ENCODE measurements around the gene ZNF69.
"Not testable (repeated sequence)": the region's sequence is repeated elsewhere in the genome, so short reads cannot be mapped to it uniquely, and the experiment has no call there.

The ZNF69 gene

DNA sequence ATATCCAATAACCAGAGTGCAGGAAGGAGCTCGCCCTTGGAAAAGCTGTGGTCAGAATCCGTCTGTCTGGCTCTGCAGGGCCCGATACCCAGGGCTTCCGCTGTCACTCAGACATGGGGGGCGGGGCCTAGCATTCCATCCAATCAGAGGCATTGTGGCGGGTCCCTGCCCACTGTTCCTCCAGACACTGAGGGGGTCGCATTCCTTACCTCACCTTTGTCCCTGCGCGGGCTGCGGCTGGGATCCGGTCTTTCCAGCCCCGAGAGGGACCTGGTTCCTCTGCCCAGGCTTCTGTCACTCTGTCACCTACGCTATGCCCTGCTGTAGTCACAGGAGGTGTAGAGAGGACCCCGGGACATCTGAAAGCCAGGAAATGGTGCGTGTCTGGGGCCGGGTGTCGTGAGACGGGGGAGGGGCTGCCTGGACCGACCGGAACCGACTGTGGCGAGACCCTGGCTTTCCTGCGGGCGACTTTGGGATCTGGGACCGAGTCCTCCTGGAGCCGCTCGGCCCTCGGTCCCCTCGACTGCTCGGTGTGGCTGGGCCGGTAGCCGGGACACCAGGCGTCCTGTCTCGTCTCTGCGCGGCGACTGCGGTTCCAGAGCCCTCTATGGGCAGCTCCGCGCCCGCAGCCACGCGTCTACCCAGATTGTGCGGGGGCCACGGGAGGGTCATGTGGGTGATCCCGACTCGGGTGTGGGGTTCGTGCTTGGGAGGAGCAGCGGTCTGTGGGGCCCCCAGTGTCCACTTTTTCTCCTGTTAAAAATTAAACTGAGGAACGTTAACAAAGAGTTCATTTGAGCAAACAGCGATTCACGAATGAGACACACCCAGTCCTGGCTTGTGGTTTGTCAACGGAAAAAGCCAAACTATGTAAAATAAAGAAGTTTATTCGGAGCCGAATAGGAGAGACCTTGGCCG, at the start of gene ZNF69:
Gene ZNF69 (plus strand): TSS at position 172 of the 921 bp plus-strand sequence. CDS start 142 bp downstream, at position 314.
- peak; percentile 70 for DNase-seq (ENCODE audit: low read depth)

DNA sequence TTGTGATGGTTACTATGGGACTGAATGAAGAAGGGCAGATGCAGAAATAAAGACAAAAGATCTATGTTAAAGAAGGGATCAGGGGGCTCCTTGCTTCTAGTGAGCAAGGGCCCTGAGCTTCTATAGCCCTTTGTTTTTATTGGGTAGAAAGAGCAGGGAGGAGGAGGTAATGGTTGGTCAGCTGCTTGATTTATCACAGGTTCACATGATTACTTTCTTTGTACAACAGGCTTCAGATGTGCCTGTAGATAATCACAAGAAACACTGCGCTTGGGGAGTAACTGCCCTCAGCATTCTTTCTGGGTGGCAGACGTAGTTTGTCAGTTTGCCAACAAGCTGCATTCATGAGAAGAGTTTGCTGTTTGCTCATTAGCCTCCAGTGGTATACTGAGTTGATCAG, 43.9 kb upstream of the ZNF69 start:
- no peak for DNase-seq (ENCODE audit: low read depth)

DNA sequence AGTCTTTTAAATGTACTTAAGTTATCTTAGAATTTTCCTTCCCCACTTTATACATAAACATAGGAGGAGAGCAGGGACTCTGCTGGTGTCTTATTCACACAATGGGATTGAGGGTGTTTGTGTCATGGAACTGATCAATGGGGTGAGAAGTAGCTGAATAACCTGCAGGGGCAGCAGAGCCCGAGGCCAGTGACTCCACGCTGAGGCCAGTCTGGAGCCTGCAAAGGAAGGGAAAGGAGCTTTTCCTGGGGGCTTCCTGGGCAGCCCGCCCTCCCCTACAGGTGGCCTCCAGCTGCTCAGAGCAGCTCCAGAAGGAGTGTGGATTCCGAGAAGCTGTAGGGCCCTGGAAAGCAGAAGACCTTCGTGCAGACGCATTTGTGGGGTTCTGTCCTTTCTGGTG, 40.0 kb upstream of the ZNF69 start:
- not testable (repeated sequence) for DNase-seq (ENCODE audit: low read depth)

DNA sequence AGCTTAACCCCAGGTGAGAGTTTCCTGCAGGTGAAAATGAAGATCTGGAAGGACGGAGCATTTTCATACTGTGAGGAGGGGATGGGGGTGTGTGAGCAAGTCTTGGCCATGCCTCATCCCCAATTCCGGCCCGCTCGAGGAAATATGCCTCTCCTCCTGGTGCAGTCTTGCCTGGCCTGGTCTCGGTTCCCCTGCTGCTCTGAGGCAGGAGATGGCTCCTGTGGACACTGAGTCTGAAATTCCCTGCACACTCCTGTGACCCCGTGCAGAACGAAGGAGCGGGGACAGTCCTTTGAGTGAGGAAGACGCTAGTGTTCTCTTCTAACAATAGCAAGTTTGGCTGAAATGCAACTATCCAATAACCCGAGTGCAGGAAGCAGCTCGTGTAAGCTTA, 39.4 kb upstream of the ZNF69 start:
- DNase-seq (ENCODE audit: low read depth), result no peak

DNA sequence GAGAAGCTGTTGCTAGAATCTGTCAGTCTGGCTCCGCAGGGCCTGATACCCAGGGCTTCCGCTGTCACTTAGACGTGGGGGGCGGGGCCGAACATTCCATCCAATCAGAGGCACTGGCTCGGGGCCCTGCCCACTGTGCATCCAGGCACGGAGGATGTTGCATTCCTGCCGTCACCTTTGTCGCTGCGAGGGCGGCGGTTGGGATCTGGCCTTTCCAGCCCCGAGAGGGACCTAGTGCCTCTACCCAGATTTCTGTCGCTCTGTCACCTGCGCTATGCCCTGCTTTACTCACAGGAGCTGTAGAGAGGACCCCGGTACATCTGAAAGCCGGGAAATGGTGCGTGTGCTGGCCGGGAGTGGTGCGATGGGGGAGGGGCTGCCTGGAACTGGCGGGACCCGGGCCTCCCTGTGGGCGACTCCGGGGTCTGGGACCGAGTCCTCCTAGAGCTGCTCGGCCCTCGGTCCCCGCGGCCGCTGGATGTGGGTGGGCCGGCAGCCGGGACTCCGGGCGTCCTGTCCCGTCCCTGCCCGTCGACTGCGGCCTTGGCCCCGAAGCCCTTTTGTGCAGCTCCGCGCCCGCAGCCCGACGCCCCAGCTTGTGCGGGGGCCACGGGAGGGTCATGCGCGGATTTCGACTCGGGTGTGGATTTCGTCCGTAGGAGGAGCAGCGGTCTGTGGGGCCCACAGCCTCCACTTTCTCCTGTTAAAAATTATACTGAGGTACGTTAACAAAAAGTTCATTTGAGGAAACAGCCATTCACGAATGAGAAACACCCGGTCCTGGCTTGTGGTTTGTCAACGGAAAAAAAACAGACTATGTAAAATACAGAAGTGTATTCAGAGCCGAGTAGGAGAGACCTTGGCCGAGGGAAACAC, 38.8 kb upstream of the ZNF69 start, which contains the start of gene ZNF439:
Gene ZNF439 (plus strand): TSS at position 133 of the 876 bp plus-strand sequence. CDS start 142 bp downstream, at position 275.
- peak; percentile 78 for DNase-seq (ENCODE audit: low read depth)

DNA sequence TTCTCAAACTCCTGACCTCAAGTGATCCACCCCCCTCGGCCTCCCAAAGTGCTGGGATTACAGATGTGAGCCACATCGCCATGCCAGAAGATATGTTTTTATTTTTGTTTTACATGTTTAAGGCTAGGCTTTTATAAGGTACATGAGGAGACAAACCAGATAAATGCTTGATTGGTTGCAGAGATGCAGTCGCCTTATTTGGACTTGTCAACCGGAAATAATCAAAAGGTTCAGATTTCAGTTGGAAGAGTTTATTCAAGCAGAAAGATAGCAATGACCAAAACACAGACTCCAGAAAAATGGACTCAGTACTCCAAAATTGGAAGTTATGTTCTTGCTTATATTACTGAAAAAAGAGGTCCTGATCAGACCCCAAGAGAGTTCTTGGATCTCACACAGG, 37.3 kb upstream of the ZNF69 start:
- DNase-seq (ENCODE audit: low read depth), result not testable (repeated sequence)

DNA sequence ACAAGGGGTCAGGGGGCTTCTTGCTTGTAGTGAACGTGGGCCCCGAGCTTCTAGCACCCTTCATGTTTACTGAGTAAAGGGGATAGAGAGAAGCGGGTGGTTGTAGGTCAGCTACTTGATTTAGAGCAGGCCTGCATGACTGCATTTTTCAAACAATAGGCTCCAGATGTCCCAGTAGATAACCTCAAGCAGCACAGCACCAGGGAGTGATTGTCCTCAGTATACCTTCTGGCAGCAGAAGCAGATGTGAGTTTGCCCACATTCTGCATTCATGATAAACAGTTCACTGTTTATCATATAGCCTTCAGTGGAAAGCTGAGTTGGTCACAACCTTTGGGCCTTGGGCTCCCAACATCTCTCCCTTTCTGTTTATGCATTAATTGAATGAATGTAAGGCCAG, 34.2 kb upstream of the ZNF69 start:
- no peak for DNase-seq (ENCODE audit: low read depth)

DNA sequence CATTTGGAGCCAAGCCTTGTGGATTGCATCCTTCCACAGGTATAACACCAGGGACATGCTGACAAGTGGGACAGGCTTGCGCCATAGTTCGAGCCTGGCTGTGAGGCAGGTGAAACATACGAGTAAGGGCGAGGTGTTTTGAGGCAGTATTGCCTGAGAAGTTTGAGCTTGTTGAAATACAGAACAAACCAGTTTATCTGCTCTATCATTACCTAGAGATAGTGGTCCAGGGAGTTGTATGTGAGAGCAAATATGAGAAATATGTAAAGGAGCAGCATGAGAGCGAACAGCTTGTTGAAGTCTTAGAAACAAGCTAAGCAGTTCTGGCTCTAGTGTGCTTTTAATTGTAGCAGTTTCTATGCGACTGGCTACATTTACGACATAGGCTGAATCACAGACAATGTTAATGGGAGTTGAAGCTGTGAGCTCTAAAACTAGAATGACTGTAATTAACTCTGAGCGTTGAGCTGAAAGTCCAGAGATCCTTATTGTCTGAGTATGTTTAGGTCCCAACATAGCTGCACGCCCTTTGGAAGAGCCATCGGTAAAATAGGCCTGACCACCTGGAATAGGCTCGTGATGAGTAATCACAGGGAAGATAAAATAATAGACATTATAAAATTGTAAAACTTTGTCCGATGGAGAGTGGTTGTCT, 30.9 kb upstream of the ZNF69 start:
- no peak for DNase-seq (ENCODE audit: low read depth)

DNA sequence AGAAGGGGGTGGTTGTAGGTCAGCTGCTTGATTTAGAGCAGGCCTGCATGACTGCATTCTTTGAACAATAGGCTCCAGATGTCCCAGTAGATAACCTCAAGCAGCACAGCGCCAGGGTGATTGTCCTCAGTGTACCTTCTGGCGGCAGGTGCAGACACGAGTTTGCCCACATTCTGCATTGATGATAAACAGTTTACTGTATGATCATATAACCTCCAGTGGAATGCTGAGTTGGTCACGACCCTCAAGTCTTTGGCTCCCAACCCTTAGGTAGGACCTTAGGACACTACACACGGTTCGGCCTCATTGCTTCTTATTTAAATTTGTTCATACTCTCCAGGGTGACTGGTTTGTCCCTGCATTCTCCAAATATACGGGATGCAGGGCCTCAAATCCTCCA, 26.9 kb upstream of the ZNF69 start:
- DNase-seq (ENCODE audit: low read depth), result no peak

DNA sequence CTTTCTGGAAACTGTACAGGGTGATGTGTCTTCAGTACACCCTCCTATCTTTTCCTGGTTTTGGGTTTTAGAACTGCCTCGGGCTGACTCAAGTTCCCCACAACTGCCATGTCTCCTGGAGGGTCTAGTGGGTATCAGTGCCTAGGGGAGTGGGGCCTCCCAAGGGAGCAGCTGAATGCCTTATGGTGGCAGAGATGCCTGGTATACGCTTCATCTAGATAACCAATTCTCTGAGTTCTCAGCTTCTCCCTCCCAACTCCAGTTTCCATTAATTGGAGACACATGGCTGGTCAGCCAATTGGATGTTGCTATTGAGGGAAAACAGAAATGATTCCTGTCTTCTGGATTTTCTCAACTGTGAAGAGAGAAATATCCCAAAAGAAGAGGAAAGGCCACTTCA, 26.3 kb upstream of the ZNF69 start:
- DNase-seq (ENCODE audit: low read depth), result no peak

DNA sequence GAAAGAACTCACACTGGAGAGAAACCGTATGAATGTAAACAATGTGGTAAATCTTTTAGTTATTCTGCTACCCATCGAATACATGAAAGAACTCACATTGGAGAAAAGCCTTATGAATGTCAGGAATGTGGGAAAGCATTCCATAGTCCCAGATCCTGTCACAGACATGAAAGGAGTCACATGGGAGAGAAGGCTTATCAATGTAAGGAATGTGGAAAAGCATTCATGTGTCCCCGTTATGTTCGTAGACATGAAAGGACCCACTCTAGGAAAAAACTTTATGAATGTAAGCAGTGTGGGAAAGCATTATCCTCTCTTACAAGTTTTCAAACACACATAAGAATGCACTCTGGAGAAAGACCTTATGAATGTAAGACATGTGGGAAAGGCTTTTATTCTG, 19.8 kb upstream of the ZNF69 start:
- not testable (repeated sequence) for DNase-seq (ENCODE audit: low read depth)

DNA sequence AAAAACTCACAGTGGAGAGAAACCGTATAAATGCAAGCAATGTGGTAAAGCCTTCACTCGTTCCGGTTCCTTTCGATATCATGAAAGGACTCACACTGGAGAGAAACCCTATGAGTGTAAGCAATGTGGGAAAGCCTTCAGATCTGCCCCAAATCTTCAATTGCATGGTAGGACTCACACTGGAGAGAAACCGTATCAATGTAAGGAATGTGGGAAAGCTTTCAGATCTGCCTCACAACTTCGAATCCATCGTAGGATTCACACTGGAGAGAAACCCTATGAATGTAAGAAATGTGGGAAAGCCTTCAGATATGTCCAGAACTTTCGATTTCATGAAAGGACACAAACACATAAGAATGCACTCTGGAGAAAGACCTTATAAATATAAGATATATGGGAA, 19.4 kb upstream of the ZNF69 start:
- DNase-seq (ENCODE audit: low read depth), result no peak

DNA sequence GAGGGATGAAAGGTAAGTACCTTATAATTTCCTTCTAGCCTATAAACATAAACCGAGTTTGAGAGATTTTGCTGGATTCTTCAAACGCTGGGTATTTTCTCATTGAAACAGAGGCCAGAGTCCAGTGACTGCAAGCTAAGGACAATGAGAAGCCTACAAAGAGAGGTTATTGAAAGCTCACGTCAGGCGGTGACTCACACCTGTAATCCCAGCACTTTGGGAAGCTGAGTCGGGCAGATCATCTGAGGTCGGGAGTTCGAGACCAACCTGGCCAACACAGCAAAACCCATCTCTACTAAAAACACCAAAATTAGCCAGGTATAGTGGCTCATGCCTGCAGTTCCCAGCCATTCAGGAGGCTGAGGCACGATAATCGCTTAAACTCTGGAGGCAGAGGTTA, 15.0 kb upstream of the ZNF69 start:
- no peak for DNase-seq (ENCODE audit: low read depth)

DNA sequence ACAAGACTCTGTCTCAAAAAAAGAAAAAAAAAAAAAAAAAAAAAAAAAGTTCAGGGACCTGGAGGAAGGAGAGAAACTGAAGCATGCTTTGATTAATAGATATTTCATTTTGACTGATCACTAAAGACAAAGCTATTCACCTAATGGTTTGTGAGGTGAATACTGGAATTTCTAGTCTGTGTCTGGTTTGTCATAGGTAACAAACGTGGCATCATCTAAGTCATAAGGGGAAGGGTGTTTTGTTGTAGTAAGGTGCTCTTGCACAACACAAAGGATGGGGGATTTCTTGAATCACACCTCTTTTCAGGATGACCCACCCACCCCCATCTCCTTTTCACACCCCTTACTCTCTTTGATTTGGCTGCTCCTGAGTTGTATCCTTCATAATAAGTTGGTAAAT, 13.8 kb upstream of the ZNF69 start:
- DNase-seq (ENCODE audit: low read depth), result no peak

DNA sequence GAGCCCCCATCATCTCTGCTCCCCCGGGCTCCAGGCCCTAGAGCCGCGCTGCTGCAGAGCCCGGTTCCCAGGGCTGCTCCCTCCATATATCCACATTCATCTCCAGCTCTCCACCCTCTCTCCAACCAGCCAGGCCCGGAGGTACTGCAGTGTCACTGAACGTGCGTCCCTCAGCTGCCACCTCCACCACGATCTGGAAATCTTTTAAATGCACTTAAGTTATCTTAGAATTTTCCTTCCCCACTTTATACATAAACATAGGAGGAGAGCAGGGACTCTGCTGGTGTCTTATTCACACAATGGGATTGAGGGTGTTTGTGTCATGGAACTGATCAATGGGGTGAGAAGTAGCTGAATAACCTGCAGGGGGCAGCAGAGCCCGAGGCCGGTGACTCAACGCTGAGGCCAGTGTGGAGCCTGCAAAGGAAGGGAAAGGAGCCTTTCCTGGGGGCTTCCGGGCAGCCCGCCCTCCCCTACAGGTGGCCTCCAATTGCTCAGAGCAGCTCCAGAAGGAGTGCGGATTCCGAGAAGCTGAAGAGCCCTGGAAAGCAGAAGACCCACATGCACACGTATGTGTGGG, 7.8 kb upstream of the ZNF69 start:
- DNase-seq (ENCODE audit: low read depth), result not testable (repeated sequence)

DNA sequence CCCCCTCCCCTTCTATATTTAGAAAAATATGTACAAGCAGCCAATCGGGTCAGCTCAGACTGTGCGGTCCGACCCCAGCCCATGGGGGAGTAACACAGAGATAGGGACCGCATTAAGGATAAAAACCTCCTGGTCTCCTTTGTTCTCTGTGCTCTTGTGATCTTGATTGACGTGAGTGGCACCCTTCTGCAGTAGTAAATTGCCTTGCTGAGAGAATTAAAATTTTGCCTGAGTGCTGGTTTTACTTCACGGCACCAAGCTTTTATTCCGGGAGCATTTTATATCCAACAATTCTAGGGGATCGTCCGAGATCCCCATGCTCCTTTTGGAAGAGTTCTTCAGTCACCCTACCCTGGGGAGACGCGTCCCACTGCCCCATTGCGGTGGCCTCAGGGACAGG, 7.0 kb upstream of the ZNF69 start:
- no peak for DNase-seq (ENCODE audit: low read depth)

DNA sequence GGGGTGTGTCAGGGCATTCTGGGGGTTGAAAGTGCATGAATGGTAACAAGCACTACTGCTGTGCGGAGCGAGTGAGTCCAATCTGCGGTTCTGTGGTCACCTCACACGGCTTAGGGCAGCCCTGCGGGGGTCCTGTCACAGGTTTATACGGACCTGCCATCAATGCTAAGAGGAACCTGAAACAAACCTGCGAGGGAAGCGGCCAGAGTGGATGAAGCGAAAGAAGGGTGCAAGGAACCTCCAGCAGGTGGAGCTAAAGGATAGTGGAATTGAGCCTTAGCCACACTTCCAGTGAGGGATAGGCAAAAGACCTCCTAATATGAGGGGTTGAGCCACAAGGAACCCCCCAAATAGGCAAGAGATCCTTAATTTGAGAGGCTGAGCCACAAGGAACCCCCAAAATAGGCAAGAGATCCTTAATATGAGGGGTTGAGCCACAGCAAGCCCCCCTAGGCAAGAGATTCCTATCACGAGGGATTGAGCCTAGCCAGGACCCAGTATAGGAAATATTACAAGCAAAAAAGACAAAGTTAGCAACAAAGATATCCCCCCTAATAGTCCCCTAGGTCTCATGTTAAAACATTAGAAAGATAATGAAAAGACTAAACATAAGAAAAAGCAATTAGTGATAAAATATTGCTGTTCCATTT, 6.3 kb upstream of the ZNF69 start:
- DNase-seq (ENCODE audit: low read depth), result peak; percentile 49

DNA sequence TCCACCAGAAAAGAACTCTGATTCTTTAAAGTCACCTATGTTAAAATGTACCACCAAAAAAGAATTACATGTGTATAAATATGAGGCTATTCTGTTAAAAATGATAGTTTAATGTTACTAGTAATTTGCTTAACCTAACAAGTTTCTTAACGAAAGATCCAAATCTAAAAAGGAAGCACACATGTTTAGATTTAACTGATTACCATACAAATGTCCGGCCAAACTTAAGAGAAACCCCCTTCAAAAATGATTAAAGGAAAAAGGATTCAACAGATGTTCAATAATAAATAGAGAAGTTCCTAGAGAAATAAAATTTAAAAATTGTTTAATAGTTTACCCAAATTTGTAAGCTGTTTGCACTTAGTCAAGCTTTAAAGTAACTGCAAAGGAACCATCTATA, 5.0 kb upstream of the ZNF69 start:
- DNase-seq (ENCODE audit: low read depth), result no peak

DNA sequence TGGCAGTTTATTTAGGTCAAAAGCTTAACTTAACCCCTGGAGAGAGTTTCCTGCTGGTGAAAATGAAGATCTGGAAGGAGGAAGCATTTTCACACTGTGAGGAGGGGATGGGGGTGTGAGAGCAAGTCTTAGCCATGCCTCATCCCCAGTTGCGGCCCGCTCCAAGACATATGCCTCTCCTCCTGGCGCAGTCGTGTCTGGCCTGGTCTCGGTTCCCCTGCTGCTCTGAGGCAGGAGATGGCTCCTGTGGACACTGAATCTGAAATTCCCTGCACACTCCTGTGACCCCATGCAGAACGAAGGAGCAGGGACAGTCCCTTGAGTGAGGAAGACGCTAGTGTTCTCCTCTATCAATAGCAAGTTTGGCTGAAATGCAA, 360 bp upstream of the ZNF69 start:
- peak; percentile 14 for DNase-seq (ENCODE audit: low read depth)

DNA sequence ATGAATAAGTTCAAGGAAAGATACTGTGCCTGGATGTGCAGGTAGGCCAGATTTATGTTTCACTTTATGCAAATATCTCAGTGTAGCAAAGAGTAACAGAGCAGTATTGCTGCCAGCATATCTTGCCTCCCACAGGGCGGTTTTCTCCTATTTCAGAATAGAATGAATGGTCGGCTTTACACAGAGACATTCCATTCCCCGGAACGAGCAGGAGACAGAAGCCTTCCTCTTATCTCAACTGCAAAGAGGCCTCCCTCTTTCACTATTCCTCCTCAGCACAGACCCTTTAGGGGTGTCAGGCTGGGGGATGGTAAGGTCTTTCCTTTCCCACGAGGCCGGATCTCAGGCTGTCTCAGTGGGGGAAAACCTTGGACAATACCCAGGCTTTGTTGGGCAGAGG, 2.3 kb downstream of the ZNF69 start:
- peak; percentile 7 for DNase-seq (ENCODE audit: low read depth)

DNA sequence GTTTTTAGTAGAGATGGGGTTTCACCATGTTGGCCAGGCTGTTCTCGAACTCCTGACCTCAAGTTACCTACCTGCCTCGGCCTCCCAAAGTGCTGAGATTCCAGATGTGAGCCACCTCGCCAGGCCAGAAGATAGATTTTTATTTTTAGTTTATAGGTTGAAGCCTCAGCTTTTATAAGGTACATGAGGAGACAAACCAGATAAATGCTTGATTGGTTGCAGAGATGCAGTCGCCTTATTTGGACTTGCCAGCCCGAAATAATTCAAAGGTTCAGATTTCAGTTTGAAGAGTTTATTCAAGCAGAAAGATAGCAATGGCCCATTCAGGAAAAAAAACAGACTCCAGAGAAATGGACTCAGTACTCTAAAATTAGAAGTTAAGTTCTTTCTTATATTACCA, 3.1 kb downstream of the ZNF69 start:
- no peak for DNase-seq (ENCODE audit: low read depth)

DNA sequence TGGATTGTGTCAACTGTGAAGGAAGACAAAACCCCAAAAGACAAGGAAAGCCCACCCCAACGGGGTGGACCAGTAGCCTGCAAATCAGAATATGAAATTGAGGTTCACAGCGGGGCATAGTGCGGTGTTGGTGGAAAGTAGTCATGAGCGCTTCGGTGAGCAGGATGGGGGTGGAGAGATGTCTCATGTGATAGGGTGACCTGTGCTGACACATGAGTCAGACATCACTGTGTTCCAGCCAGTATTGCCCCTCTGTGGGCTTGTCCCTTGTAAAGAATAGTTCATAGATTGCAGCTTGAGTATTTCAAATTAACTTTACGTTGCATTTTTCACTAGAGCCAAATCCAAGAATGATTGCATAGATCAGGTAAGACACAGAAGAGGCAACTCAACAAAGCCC, 7.3 kb downstream of the ZNF69 start:
- no peak for DNase-seq (ENCODE audit: low read depth)
